DOHH2 (cell line): ENCODE results near the gene SERPINA5.

ENCODE experiments used
- H3F3A ChIP-seq: fragments of 200-600 bp; sonication (generic), shearing (Covaris generic); 2 replicates; pipeline ENCODE4 v1.6.0; 2016; ENCODE audit warnings: antibody characterized with exemption, mild to moderate bottlenecking; ENCODE audit not compliant: control insufficient read depth, insufficient read depth
- H3K27ac ChIP-seq: fragments of 200-600 bp; sonication (generic); 2 replicates; pipeline ENCODE4 v1.5.1; 2014; ENCODE audit warnings: low read depth, mild to moderate bottlenecking, low read length, moderate library complexity
- H3K27me3 ChIP-seq: fragments of 200-600 bp; sonication (generic); 2 replicates; pipeline ENCODE4 v1.6.1; 2014; ENCODE audit warnings: mild to moderate bottlenecking, low read length, mixed read lengths; ENCODE audit not compliant: control insufficient read depth
- H3K36me3 ChIP-seq: fragments of 200-600 bp; sonication (generic); 2 replicates; pipeline ENCODE4 v1.6.1; 2014; ENCODE audit warnings: mild to moderate bottlenecking, low read length, moderate library complexity, mixed read lengths; ENCODE audit not compliant: control insufficient read depth
- H3K4me1 ChIP-seq: fragments of 200-600 bp; sonication (generic); 2 replicates; pipeline ENCODE4 v1.6.1; 2014; ENCODE audit warnings: mild to moderate bottlenecking, low read length, mixed read lengths; ENCODE audit not compliant: control insufficient read depth
- H3K4me2 ChIP-seq: fragments of 200-600 bp; sonication (generic); 2 replicates; pipeline ENCODE4 v1.6.0; 2014; ENCODE audit warnings: mild to moderate bottlenecking, low read length, moderate library complexity
- H3K4me3 ChIP-seq: fragments of 200-600 bp; sonication (generic); 2 replicates; pipeline ENCODE4 v1.5.1; 2014; ENCODE audit warnings: mild to moderate bottlenecking, low read length, mixed read lengths
- H3K79me2 ChIP-seq: fragments of 200-600 bp; sonication (generic); 2 replicates; pipeline ENCODE4 v1.6.1; 2014; ENCODE audit warnings: mild to moderate bottlenecking, low read length, mixed read lengths; ENCODE audit not compliant: control insufficient read depth
- H3K9me2 ChIP-seq: fragments of 200-600 bp; sonication (generic); replicated peaks from 2 replicates; pipeline ENCODE4 v1.6.1; 2014; ENCODE audit warnings: mild to moderate bottlenecking, low read length, mixed read lengths; ENCODE audit not compliant: control insufficient read depth
- H3K9me3 ChIP-seq: fragments of 200-600 bp; sonication (generic); 2 replicates; pipeline ENCODE4 v1.6.1; 2014; ENCODE audit warnings: antibody characterized with exemption, low read length, mixed read lengths; ENCODE audit not compliant: control insufficient read depth, insufficient read depth
- H4K20me1 ChIP-seq: fragments of 200-600 bp; sonication (generic); 2 replicates; pipeline ENCODE4 v1.6.0; 2014; ENCODE audit warnings: low read depth, mild to moderate bottlenecking, antibody characterized with exemption, low read length, moderate library complexity; ENCODE audit not compliant: control insufficient read depth, insufficient read depth
- EZH2phosphoT487 ChIP-seq: fragments of 200-600 bp; sonication (generic); IDR thresholded peaks from 2 replicates; pipeline ENCODE4 v1.6.1; 2017; ENCODE audit warnings: borderline replicate concordance, mild to moderate bottlenecking, antibody characterized with exemption, low read length, moderate library complexity, mixed read lengths
- TF ChIP-seq, protein P1 (sequence below): fragments of 200-600 bp; sonication (generic); IDR thresholded peaks from one replicate; pipeline ENCODE4 v1.5.1; 2014; ENCODE audit warnings: antibody characterized with exemption, mild to moderate bottlenecking, low read depth, low read length; ENCODE audit not compliant: poor library complexity, severe bottlenecking

Gene SERPINA5

DNA sequence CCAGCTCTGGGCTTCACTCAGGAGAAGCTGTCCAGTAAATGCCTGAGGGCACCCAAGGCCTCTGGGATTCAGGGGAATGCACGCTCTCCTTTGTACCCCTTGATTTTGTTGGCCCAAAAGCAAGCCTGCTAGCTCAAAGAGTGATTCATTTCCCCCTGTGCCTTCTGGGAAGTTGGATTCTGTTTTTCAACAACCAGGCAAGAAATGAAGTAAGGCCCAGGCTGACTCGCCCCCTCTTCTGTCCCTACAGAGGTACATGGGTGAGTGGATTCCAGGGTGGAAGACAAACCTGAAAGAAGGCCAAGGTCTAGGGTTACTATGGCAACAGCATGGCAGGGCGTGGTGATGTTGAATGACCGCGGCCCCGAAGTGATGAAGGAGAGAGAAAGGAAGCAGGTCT lies 9.3 kb upstream of the SERPINA5 start:
- no peak for TF ChIP-seq EZH2phosphoT487
- TF ChIP-seq, protein P1, sequence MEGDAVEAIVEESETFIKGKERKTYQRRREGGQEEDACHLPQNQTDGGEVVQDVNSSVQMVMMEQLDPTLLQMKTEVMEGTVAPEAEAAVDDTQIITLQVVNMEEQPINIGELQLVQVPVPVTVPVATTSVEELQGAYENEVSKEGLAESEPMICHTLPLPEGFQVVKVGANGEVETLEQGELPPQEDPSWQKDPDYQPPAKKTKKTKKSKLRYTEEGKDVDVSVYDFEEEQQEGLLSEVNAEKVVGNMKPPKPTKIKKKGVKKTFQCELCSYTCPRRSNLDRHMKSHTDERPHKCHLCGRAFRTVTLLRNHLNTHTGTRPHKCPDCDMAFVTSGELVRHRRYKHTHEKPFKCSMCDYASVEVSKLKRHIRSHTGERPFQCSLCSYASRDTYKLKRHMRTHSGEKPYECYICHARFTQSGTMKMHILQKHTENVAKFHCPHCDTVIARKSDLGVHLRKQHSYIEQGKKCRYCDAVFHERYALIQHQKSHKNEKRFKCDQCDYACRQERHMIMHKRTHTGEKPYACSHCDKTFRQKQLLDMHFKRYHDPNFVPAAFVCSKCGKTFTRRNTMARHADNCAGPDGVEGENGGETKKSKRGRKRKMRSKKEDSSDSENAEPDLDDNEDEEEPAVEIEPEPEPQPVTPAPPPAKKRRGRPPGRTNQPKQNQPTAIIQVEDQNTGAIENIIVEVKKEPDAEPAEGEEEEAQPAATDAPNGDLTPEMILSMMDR, result no peak
- no peak overlapping the region for H3K27ac ChIP-seq
- no peaks in the 10 kb centered on the region for H3K79me2 ChIP-seq
- no peaks in the 10 kb centered on the region; the same call in 1 of the 2 replicates for H3K27me3 ChIP-seq
- no peaks in the 10 kb centered on the region for H3K36me3 ChIP-seq
- no peaks in the 10 kb centered on the region for H4K20me1 ChIP-seq
- H3K4me1 ChIP-seq, result no peaks in the 10 kb centered on the region
- no peak overlapping the region for H3K4me2 ChIP-seq
- no peak overlapping the region for H3K4me3 ChIP-seq
- H3K9me2 ChIP-seq, result no peaks in the 10 kb centered on the region
- no peaks in the 10 kb centered on the region for H3K9me3 ChIP-seq
- H3F3A ChIP-seq, result no peaks in the 10 kb centered on the region

DNA sequence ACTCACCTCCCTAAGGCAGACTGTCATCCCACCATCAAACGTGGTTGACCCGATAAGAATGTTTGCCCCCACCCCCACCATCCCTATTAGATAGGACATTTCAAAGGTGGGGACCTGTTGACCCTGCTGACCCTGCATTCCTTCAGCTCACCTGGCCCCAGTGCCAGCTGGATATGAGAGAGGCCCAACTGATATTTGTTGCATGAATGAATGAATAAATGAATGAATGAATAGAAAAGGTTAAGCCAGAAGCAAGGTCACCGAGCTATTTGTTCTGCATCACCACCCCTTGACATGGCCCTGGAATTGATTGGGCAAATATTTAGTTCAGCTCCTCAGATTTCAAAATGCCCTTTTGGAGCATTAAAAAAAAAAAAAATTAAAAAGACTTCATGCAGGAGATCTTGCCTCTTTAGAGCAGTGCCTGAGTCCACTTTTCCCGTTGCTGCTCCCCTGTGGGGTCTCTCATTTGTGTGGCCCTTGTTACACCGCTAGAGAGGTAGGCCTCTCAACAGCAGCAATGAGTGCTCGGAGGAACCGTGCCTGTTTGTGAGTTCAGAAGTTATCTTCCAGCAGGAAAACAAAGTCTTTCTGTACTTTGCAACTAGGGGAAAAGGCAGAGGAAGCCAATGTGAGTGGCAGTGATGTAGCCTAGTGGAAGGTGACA lies 8.5 kb upstream of the SERPINA5 start:
- H3K9me3 ChIP-seq, result no peaks in the 10 kb centered on the region
- no peak overlapping the region for H3K4me2 ChIP-seq
- H3K9me2 ChIP-seq, result no peaks in the 10 kb centered on the region
- H3K27ac ChIP-seq, result no peak overlapping the region
- H3K4me1 ChIP-seq, result no peaks in the 10 kb centered on the region
- no peaks in the 10 kb centered on the region for H3K79me2 ChIP-seq
- no peak overlapping the region for H3K4me3 ChIP-seq
- H4K20me1 ChIP-seq, result no peaks in the 10 kb centered on the region
- no peaks in the 10 kb centered on the region for H3K36me3 ChIP-seq
- no peaks in the 10 kb centered on the region for H3F3A ChIP-seq
- H3K27me3 ChIP-seq, result peaks cover 3% of the 10 kb centered on the region; the same call in 1 of the 2 replicates
- TF ChIP-seq, protein P1, result no peak
- no peak for TF ChIP-seq EZH2phosphoT487

- TF ChIP-seq EZH2phosphoT487, result no peak
- TF ChIP-seq, protein P1, result no peak
- H3K36me3 ChIP-seq, result no peaks in the 10 kb centered on the region
- H3K4me1 ChIP-seq, result no peaks in the 10 kb centered on the region
- no peaks in the 10 kb centered on the region for H3K9me3 ChIP-seq
- no peak overlapping the region for H3K4me3 ChIP-seq
- no peaks in the 10 kb centered on the region for H4K20me1 ChIP-seq
- H3K9me2 ChIP-seq, result no peaks in the 10 kb centered on the region
- no peaks in the 10 kb centered on the region for H3K79me2 ChIP-seq
- no peaks in the 10 kb centered on the region for H3F3A ChIP-seq
- peaks cover 7% of the 10 kb centered on the region; the same call in 1 of the 2 replicates for H3K27me3 ChIP-seq
- H3K4me2 ChIP-seq, result no peak overlapping the region
- no peak overlapping the region for H3K27ac ChIP-seq
Observed at GRCh38 chr14:94573475-94574277, 7.5 kb upstream of the SERPINA5 start.
